Testis (tissue), 3 donors: ENCODE data around the gene ESPNL. TPM values are rescaled to one million over a fixed set of nuclear protein-coding genes. Genes with fewer than 3 reads are reported as not detected.

ENCODE experiments used
- DNase-seq: peaks from one replicate; pipeline ENCODE4 v3.0.0-alpha.2; 2019
- H3K27ac ChIP-seq, 2 donors: fragments of 200-600 bp; sonication (generic); one replicate each; pipeline ENCODE4 v1.5.1; 2019
- H3K27me3 ChIP-seq: fragments of 200-600 bp; sonication (generic); one replicate; pipeline ENCODE4 v1.5.1; 2019
- H3K36me3 ChIP-seq: fragments of 200-600 bp; sonication (generic); one replicate; pipeline ENCODE4 v1.5.1; 2017; ENCODE audit warnings: low read depth; ENCODE audit errors: missing control alignments
- H3K4me1 ChIP-seq: fragments of 200-600 bp; sonication (generic); one replicate; pipeline ENCODE4 v1.5.1; 2019
- H3K4me3 ChIP-seq, 2 donors: fragments of 200-600 bp; sonication (generic); one replicate each; pipeline ENCODE4 v1.5.1; 2017 to 2019
- H3K9me3 ChIP-seq: fragments of 200-600 bp; sonication (generic); one replicate; pipeline ENCODE4 v1.5.1; 2017
- POLR2A ChIP-seq: fragments of 450-650 bp; IDR thresholded peaks from one replicate; pipeline ENCODE4 v1.6.1; 2017; ENCODE audit warnings: antibody characterized with exemption, mild to moderate bottlenecking, moderate library complexity
- WGBS, 2 donors: methylation state at CpG; one replicate each; pipeline ENCODE4 v1.1.5; 2018; 5-methylcytosine and 5-hydroxymethylcytosine counted together
- intact Hi-C: fragments of 100-400 bp; cut with DNase I; formaldehyde crosslinking; loops from one replicate; pipeline ENCODE4 v1.15.1; 2023; ENCODE audit warnings: low total_unique reads
- polyA plus RNA-seq: library from polyadenylated mRNA; stranded (reverse); fragments of 350-450 nt; fragmentation: Illumina TruSeq; extraction: RNeasy Lipid Tissue Mini Kit (QIAGEN cat#74804); gene quantifications from one replicate; pipeline ENCODE4 v1.2.3, GENCODE V29; 2014; ENCODE audit warnings: low read depth, low replicate concordance; ENCODE audit not compliant: insufficient read depth
- total RNA-seq, 2 donors: library from RNA; depleted of rRNA; stranded (reverse); fragments of >200 nt; gene quantifications; one replicate each; pipeline ENCODE4 v1.2.3, GENCODE V29; 2016
- TF ChIP-seq, protein P1 (sequence below), 3 experiments: fragments of 450-650 bp in 2 of 3; fragments of 200-600 bp in 1 of 3; sonication (generic) in 1 of 3; IDR thresholded peaks; one replicate each; pipeline ENCODE4 v1.5.1; 2016 to 2019; ENCODE audit warnings: antibody characterized with exemption in 3 of 3, mild to moderate bottlenecking in 2 of 3, moderate library complexity in 1 of 3

ESPNL gene
- total and polyA plus RNA-seq, 3 donors from 2014 or later, result 2.1 to 7.5 (median 2.8) TPM

GRCh38 chr2:238137885-238138284 lies 37.7 kb downstream of the ESPNL start:
- no peaks in the 10 kb centered on the region for H3K36me3 ChIP-seq
- no peak overlapping the region for H3K27ac ChIP-seq
- intact Hi-C loops, result no loop called here
- 92 to 95% methylated on average over 4 to 13 of the region's 13 CpGs for WGBS, 2 donors
- H3K4me1 ChIP-seq, result no peaks in the 10 kb centered on the region
- no peak for TF ChIP-seq POLR2A
- TF ChIP-seq, protein P1, sequence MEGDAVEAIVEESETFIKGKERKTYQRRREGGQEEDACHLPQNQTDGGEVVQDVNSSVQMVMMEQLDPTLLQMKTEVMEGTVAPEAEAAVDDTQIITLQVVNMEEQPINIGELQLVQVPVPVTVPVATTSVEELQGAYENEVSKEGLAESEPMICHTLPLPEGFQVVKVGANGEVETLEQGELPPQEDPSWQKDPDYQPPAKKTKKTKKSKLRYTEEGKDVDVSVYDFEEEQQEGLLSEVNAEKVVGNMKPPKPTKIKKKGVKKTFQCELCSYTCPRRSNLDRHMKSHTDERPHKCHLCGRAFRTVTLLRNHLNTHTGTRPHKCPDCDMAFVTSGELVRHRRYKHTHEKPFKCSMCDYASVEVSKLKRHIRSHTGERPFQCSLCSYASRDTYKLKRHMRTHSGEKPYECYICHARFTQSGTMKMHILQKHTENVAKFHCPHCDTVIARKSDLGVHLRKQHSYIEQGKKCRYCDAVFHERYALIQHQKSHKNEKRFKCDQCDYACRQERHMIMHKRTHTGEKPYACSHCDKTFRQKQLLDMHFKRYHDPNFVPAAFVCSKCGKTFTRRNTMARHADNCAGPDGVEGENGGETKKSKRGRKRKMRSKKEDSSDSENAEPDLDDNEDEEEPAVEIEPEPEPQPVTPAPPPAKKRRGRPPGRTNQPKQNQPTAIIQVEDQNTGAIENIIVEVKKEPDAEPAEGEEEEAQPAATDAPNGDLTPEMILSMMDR (IDR thresholded peaks at IDR 0.05), result no peak
- H3K27me3 ChIP-seq, result no peaks in the 10 kb centered on the region
- no peaks in the 10 kb centered on the region for H3K9me3 ChIP-seq
- no peak overlapping the region for H3K4me3 ChIP-seq
- DNase-seq, result no peak

- 75 to 80% methylated on average over 7 to 22 of the region's 22 CpGs for WGBS, 2 donors
- no peak within 1 kb of the TSS for H3K27ac ChIP-seq
- DNase-seq, result no peak
- intact Hi-C loops, result no loop called here
- TF ChIP-seq, protein P1 (IDR thresholded peaks at IDR 0.05), result no peak
- TF ChIP-seq POLR2A, result no peak
- no peaks in the 10 kb centered on the region for H3K36me3 ChIP-seq
- H3K27me3 ChIP-seq, result no peaks in the 10 kb centered on the region
- H3K4me1 ChIP-seq, result no peaks in the 10 kb centered on the region
- no peak within 1 kb of the TSS for H3K4me3 ChIP-seq
- H3K9me3 ChIP-seq, result no peaks in the 10 kb centered on the region
These were observed 38.4 kb downstream of the ESPNL start, which contains the start of gene KLHL30 for GRCh38 chr2:238138331-238139195. KLHL30 (plus strand) TSS chr2:238138668; CDS start chr2:238140755, 2,087 bp downstream.

GRCh38 chr2:238139196-238140039 lies 39.3 kb downstream of the ESPNL start:
- no peak overlapping the region for H3K4me3 ChIP-seq
- no peak for DNase-seq
- H3K27me3 ChIP-seq, result no peaks in the 10 kb centered on the region
- no peak overlapping the region for H3K27ac ChIP-seq
- intact Hi-C loops, result no loop called here
- no peaks in the 10 kb centered on the region for H3K36me3 ChIP-seq
- TF ChIP-seq, protein P1 (IDR thresholded peaks at IDR 0.05), result peak in 1 of 3 experiments; percentile 48
- TF ChIP-seq POLR2A, result no peak
- no peaks in the 10 kb centered on the region for H3K4me1 ChIP-seq
- H3K9me3 ChIP-seq, result no peaks in the 10 kb centered on the region
- 69 to 92% methylated on average over 11 to 39 of the region's 56 CpGs for WGBS, 2 donors

DNA sequence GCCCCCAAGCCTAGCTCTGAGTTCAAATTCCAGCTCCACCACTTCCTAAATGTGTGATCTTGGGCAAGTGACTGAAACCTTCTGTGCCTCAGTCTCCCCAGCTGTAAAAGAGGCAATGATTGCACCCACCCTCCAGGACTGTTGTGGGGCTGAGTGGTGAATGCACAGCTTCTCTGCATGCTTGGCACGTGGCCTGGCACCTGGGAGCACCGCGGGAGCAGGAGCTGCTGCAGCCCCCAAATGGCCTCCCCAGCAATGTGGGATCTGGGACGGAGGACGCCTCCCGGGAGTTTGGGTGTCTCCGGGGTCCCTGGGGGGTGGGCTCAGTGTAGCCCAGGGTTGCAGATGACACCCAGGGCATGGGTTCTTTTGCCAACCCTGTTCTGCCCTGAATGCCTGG lies 39.9 kb downstream of the ESPNL start:
- 89% methylated on average over 7 of the region's 7 CpGs; no CpG with 5 or more reads in 1 of the 2 donors for WGBS, 2 donors
- TF ChIP-seq, protein P1 (IDR thresholded peaks at IDR 0.05), result no peak
- no peak for TF ChIP-seq POLR2A
- no peaks in the 10 kb centered on the region for H3K36me3 ChIP-seq
- intact Hi-C loops, result no loop called here
- no peaks in the 10 kb centered on the region for H3K4me1 ChIP-seq
- no peak overlapping the region for H3K4me3 ChIP-seq
- no peak overlapping the region for H3K27ac ChIP-seq
- no peaks in the 10 kb centered on the region for H3K27me3 ChIP-seq
- DNase-seq, result no peak
- no peaks in the 10 kb centered on the region for H3K9me3 ChIP-seq
